ENCODE measurements around the gene LRRC31.
A peak's percentile ranks its signal among the peaks of the same experiment; 100 is the strongest.

Gene LRRC31

GRCh38 chr3:169861871-169862270 lies 7.9 kb downstream of the LRRC31 start:
- DNase-seq = no peak

DNA sequence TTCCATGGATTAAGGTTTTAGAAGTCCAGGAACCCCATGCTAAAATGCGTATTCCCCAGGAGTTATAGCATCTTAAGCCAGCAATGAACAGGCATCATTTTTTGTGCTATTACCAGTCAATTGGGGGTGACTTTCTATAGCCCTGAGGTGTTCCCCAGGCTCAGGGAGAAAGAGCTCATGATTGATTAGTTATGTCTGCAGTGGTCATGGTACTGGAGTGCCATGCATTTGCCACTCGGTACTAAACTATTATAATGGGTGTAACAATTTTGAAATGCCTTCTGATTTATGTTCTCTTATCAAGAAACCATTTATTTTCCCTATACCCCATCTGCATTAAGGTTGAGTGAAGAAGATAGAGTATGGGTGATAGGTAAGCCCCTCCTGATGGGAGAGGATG lies 11.9 kb downstream of the LRRC31 start:
- DNase-seq = no peak

GRCh38 chr3:169855514-169855913 lies 14.2 kb downstream of the LRRC31 start:
- no peak for DNase-seq

DNA sequence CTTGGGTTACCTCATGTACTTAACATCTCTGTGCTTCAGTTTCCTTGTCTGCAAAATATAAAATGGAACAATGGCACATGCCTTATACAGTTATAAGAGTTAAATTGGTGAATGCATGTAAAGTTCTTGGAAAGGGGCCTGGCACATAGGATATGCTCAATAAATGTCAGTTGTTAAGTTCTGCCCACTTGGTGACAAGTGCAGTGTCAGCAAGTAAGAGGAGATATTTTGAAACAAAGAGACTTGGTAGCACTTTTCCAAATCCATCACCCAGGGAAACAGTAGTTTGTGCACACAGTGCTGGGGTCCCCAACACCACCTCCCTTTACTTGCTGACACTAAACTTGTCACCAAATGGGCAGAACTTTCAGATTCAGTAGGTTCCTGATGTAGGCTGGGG lies 19.1 kb downstream of the LRRC31 start:
- DNase-seq = no peak

- DNase-seq = no peak
These were observed 21.0 kb downstream of the LRRC31 start for GRCh38 chr3:169848741-169849140.

DNA sequence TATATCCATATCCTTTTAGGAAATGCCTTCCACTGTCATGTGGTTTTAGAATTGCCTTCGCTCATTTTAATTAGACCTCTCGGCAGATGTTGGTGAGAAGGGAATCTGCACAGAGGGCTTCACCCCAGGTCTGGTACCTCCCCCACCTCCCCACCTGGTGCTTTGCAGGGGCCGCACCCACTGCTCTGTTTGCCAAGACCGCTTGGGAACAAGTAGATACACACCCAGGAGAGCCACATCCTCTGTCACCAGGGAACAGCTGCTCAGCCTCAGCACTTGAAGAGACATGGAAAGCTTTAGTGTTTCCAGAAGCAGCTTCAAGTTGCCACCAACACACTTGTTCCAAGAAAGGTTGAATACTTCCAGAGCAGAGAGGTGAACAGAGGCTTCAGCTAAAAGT lies 21.8 kb downstream of the LRRC31 start:
- DNase-seq = peak; percentile 96

DNA sequence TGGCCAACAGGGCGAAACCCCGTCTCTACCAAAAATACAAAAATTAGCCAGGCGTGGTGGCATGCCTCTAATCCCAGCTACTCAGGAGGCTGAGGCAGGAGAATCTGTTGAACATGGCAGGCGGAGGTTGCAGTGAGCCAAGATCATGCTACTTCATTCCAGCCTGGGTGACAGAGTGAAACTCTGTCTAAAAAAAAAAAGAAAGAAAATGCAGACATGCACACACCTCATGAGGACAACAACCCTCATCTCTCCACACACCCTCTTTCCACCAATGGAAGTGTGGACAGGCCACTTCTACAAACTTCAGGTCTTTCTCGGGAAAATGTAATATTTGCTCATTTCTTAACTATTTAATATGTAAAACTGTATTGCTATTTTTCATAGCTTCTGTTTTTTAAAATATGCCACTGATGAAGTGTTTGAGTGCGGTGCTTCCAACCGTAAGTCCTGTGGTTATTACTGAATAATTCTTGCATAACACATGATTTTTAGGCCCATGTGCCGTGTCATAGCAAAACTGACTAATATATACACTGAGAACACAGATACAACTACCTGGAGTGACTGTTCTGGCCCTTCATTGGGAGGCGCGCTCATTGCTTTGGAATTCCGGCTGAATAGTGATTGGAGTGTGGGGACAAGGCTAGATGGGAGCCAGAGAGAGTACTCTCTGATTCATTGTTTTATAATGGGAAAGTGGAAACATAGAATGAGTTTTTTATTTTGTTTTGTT lies 23.1 kb downstream of the LRRC31 start:
- DNase-seq = no peak

- DNase-seq = no peak
These were observed 26.8 kb downstream of the LRRC31 start for GRCh38 chr3:169842960-169843359.

GRCh38 chr3:169841171-169841570 lies 28.6 kb downstream of the LRRC31 start:
- DNase-seq = no peak

DNA sequence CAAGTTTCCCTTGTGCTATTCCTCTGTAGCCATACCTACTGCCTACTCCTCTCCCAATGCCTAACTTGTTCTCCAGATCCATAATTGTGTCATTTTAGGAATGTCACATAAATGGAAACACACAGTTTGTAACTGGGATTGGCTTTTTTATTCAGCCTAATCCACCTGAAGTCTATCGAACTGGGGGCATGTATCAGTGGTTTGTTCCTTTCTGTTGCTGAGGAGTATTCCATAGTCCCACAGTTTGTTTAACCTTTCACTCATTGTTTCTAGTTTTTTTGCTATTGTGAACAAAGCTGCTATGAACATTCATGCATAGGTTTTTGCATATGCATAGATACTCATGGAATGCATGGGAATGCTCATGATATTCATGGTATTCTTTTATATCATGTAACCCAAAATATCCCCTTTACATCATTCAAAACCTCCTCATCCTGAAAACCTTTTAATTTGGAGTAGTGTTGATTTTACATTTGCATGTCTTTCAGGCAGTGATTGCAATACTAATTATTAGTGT lies 31.2 kb downstream of the LRRC31 start:
- DNase-seq = no peak

DNA sequence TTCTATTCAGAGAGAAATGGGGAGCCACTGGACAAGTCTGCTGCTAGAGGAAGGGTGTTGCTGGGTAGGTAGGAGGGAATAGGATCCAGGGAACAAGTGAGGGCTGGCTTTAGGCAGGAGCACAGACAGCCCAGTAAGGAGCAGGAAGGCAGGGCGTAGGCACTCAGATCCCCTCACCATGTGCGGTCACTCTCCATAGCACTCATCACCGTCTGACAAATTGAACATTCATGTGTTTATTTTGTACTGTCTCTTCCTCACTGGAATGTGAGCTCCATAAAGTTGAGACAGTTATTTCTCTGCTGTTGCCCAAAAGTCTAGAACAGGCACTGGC lies 32.8 kb downstream of the LRRC31 start:
- no peak for DNase-seq

DNA sequence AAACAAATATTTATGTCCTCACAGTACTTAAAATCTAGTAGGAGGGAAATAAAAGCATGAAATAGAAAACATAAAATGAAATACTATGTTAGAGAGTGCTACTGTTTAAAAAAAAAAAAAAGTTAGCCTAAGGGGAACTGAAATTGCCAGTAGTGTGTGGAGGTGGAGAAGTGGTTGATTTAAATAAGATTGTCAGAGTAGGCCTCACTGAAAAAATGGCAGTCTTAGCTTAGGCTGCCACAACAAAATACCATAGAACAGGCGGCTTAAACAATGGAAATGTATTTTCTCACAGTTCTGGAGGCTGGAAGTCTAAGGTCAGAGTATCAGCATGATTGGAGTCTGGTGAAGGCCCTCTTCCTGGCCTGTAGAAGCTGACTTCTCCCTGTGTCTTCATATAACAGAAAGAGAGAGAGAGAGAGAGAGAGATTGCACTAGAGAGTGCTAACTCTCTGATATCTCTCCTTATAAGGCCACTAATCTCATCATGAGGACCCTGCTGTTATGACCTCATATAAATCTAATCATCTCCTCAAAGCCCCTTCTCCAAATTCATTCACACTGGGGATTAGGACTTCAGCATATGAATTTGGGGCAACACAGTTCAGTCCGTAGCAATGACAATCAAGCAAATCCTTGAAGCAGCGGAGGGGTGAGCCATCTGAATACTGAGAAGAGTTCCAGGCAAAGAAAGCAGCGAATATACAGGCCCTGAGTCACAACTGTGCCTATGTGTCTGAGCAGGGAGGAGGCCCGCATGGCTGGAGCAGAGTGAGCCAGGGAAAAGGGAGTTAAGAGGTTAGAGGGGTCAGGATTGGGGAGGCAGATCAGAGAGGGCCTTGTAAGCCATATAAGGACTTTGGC lies 33.4 kb downstream of the LRRC31 start:
- DNase-seq = no peak

DNA sequence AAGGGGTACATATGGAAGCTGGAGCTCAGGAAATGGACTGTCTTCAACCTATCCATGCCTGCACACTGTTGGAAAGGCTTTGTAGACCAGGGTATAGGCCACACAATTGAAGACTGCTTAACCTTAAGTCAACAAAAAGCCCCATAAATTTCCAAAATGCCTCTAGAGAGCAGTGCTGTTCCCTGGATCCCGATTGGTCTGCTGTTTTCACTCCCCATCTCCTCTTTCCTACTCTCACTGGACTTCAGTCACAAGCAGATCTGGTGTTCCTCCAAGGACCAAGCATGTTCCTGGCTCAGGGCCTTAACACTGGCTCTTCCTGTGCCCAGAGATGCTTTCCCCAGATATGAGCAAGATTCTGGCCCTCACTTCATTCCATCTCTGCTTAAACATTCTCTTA lies 34.2 kb downstream of the LRRC31 start:
- DNase-seq = no peak

GRCh38 chr3:169827712-169828111 lies 42.0 kb downstream of the LRRC31 start:
- DNase-seq = no peak

- no peak for DNase-seq
These were observed 44.4 kb downstream of the LRRC31 start for GRCh38 chr3:169825316-169825715.

- DNase-seq = peak; percentile 80
These were observed 46.8 kb downstream of the LRRC31 start for GRCh38 chr3:169822983-169823382.

DNA sequence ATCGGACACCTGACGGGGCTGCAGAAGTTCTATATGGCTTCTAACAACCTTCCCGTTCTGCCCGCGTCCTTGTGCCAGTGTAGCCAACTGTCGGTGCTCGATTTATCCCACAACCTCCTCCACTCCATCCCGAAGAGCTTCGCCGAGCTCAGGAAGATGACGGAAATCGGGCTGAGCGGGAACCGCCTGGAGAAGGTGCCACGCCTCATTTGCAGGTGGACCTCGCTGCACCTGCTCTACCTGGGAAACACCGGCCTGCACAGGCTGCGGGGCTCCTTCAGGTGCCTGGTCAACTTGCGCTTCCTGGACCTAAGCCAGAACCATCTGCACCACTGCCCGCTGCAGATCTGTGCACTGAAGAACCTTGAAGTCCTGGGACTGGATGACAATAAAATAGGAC lies 47.2 kb downstream of the LRRC31 start:
- DNase-seq = peak; percentile 94

DNA sequence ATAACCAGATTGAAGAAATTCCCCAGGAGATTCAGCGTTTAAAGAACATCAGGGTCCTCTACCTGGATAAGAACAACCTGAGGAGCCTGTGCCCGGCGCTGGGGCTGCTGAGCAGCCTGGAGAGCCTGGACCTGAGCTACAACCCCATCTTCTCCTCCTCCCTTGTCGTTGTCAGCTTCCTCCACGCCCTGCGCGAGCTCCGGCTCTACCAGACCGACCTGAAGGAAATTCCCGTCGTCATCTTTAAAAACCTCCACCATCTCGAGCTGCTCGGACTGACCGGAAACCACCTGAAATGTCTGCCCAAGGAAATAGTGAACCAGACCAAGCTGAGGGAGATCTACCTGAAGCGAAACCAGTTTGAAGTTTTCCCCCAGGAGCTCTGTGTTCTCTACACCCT lies 47.6 kb downstream of the LRRC31 start:
- DNase-seq = peak; percentile 41

DNA sequence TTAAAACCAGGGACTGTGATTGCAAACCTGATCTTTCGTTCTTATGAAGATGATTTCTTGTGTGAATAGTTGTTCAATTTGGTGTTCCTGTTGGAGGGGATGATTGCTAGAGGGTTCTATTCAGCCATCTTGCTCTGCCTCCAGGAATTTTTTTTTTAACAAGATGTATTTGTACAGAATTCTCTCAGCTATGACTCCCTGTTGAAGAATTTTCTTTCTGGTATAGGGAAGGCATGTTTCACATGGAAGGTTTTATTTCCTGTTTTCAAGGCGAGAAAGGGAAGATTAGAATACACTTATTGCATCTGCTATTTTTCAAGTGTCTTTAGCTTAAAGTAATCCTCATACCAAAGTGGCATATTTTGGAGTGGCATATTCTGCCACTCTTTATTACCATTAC lies 51.4 kb downstream of the LRRC31 start:
- no peak for DNase-seq

DNA sequence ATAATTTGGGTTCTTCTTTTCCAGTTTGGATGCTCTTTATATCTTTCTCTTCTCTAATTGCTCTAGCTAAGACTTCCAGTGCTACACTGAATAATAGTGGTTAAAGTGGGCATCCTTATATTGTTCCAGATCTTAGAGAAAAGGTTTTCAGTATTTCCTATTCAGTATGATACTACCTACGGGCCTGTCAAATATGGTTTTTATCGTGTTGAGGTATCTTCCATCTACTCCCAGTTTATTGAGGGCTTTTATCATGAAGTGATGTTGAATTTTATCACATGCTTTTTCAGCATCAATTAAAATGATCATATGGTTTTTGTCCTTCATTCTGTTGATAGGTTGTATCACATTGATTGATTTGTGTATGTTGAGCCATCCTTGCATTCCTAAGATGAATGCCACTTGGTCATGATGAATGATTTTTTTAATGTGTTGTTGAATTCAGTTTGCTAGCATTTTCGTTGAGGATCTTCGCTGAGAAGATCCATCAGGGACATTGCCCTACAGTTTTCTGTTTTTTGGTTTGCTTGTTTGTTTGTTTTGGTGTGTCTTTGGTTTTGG lies 54.1 kb downstream of the LRRC31 start:
- DNase-seq = no peak

DNA sequence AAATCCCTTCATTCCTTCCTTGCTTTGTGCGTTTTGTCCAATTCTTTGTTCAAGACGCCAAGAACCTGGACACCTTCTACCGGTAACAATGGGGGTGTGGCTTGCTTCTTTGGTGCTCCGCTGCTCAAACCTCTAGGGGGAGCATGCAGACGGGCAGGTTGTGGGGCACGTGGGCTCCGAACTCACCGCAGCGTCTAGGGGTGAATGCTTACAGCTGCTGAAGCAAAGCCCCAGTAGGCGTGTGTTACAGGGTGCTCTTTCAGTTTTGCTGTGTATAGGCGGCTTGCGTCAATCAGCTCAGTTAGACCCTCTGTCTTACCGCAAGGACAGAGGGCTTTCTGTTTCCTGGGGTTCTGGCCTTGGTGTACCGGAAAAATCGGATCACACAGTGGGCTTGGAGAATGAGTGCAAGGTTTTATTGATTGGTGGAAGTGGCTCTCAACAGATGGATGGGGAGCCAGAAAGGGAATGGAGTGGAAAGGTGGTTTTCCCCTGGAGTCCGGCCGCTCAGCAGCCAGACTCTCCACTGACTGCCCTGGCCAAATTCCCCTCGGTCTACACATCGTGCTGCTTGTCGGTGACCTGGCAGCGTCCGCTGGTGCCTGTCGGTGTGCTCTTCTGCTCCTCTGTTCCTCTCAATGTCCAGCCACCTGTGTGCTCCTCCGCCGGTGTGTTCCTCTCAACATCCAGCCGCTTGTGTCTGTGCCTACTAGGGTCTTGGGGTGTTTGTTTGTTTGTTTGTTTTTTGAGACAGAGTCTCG lies 55.8 kb downstream of the LRRC31 start:
- peak; percentile 78 for DNase-seq

DNA sequence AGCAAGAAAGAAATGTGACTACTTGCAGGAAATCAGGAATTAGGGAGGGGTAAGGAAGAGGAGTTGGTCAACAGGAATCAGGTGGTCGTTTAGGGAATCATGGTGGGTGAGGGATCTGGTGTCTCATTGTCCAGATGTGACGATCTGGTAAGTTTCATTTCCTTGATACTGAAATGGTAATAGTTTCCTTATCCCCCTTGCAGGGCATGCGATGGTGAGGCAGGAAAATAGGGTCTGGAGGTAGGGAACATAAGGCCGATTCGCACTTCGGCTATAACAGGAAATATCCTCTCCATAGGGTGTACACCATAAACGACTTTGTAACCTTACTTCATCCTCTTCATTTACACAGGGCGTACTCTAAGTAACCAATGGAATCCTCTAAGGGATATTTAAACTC lies 56.5 kb downstream of the LRRC31 start:
- DNase-seq = peak; percentile 41
